GM23248 (cell line): ENCODE measurements around the gene SLC48A1.

ENCODE experiments used
- EZH2 ChIP-seq: fragments of 200-600 bp; sonication (generic); IDR thresholded peaks from 2 replicates; pipeline ENCODE4 v1.6.1; 2018; ENCODE audit warnings: antibody characterized with exemption, mild to moderate bottlenecking; ENCODE audit not compliant: insufficient read depth, poor library complexity, severe bottlenecking
- EZH2phosphoT487 ChIP-seq: fragments of 200-600 bp; sonication (generic); IDR thresholded peaks from 2 replicates; pipeline ENCODE4 v1.6.1; 2018; ENCODE audit warnings: antibody characterized with exemption, moderate library complexity, mild to moderate bottlenecking, low read depth; ENCODE audit not compliant: insufficient read depth

DNA sequence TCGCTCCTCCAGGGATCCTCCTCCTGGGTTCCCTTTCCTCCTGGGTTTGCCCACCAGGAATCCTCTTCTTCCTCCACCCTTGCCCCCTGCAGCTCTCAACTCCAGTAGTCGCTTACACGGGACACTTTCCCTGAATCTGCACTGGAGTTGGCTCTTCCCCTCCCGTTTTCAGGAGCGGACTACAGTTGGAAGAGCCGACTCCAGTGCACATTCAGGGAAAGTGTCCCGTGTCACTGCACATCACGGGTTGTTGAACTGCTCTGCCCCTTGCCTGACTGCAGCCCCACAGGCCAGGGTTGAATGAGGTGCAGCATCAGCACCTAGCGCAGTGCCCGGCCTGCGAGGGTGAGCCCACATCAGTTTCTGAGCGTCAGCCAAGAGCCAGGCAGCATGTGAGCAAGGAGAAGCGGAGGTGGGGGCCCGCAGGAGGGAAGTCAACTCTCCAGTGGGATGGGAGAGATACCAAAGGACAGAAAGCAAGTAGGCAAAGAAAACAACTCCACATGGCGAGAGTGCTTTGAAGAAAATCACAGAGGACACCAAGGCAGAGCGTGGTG lies 27.5 kb upstream of the SLC48A1 start:
- TF ChIP-seq EZH2 (no peak), EZH2phosphoT487 (no peak)
